Kidney (tissue), 14 donors: ENCODE measurements around the gene PRG2. TPM values are rescaled to one million over a fixed set of nuclear protein-coding genes. Genes with fewer than 3 reads are reported as not detected.
"Not testable (repeated sequence)": the region's sequence is repeated elsewhere in the genome, so short reads cannot be mapped to it uniquely, and the experiment has no call there.

ENCODE experiments used
- DNase-seq, 5 donors: peaks; one replicate each; pipeline ENCODE4 v3.0.0-alpha.2; 2013 to 2020
- FAIRE-seq: peaks from 2 replicates; lab custom pipeline; 2012; peaks lifted over from hg19 to GRCh38; lab: Jason Lieb, UNC
- H3K27ac ChIP-seq, 2 donors: one replicate each; pipeline ENCODE4 v1.7.0; 2013; ENCODE audit warnings: low read depth in 2 of 2, low read length in 2 of 2, inconsistent platforms in 1 of 2
- H3K27me3 ChIP-seq: one replicate; pipeline ENCODE4 v1.7.1; 2013; ENCODE audit warnings: low read length, inconsistent platforms; ENCODE audit not compliant: control insufficient read depth, insufficient read depth
- H3K36me3 ChIP-seq, 3 donors: one replicate each; pipeline versions ENCODE4 v1.7.0 to v1.7.1; 2013; ENCODE audit warnings: low read length in 3 of 3, control low read depth in 1 of 3, inconsistent platforms in 1 of 3; ENCODE audit not compliant: insufficient read depth in 3 of 3, control insufficient read depth in 2 of 3
- H3K4me1 ChIP-seq, 3 donors: one replicate each; pipeline versions ENCODE4 v1.7.0 to v1.7.1; 2013; ENCODE audit warnings: low read length in 3 of 3, inconsistent platforms in 1 of 3, low read depth in 1 of 3; ENCODE audit not compliant: control insufficient read depth in 2 of 3, insufficient read depth in 2 of 3
- H3K4me3 ChIP-seq, 3 donors: one replicate each; pipeline versions ENCODE4 v1.7.0 to v1.8.1; 2013; ENCODE audit warnings: low read length in 3 of 3, control low read depth in 1 of 3, inconsistent platforms in 1 of 3
- H3K9ac ChIP-seq, 3 donors: one replicate each; pipeline versions ENCODE4 v1.7.0 to v1.7.1; 2013; ENCODE audit warnings: low read length in 3 of 3, control low read depth in 1 of 3, inconsistent platforms in 1 of 3
- H3K9me3 ChIP-seq, 3 donors: one replicate each; pipeline versions ENCODE4 v1.7.0 to v1.7.1; 2013; ENCODE audit warnings: low read length in 3 of 3, control low read depth in 1 of 3, inconsistent platforms in 1 of 3; ENCODE audit not compliant: control insufficient read depth in 2 of 3, insufficient read depth in 1 of 3
- intact Hi-C: fragments of 100-400 bp; cut with DNase I; formaldehyde crosslinking; loops from one replicate; pipeline ENCODE4 v1.11.1; 2022
- polyA plus RNA-seq: library from polyadenylated mRNA; stranded (reverse); fragments of 350-450 nt; fragmentation: Illumina TruSeq; extraction: RNeasy Lipid Tissue Mini Kit (QIAGEN cat#74804); gene quantifications from one replicate; pipeline ENCODE4 v1.2.3, GENCODE V29; 2014; ENCODE audit warnings: low read depth, low replicate concordance; ENCODE audit not compliant: insufficient read depth
- total RNA-seq: library from RNA; stranded (reverse); fragmentation: NEBNext Ultra II Directional; extraction: Animal tissue kit (Norgen Biotek cat#: 25700); gene quantifications from one replicate; pipeline ENCODE4 v1.2.1, GENCODE V29; 2021
- TF ChIP-seq, protein P1 (sequence below): IDR thresholded peaks from 3 replicates; pipeline ENCODE4 v1.5.1; 2012; ENCODE audit warnings: mild to moderate bottlenecking, moderate library complexity, borderline replicate concordance; ENCODE audit not compliant: insufficient read depth; ENCODE audit errors: extremely low read depth
- donor health status: control.
- donor health status: control.
- donor health status: control.
- donor health status: control.
- donor health status: control.
- donor health status: DM: yes; HTN: yes; CAD: no.
- donor health status: Normal renal cell carcinoma (clear cell type).

Gene PRG2
- total and polyA plus RNA-seq, 2 donors from 2014 or later = 0.22 TPM; not detected in 1

GRCh38 chr11:57403802-57404147, 13.3 kb upstream of the PRG2 start:
- Histone ChIP-seq H3K27me3 (no peaks in the 10 kb centered on the region), H3K9ac (no peak overlapping the region), H3K4me3 (no peak overlapping the region), H3K27ac (no peak overlapping the region), H3K4me1 (no peaks in the 10 kb centered on the region), H3K36me3 (no peaks in the 10 kb centered on the region), H3K9me3 (no peaks in the 10 kb centered on the region)
- TF ChIP-seq, protein P1, sequence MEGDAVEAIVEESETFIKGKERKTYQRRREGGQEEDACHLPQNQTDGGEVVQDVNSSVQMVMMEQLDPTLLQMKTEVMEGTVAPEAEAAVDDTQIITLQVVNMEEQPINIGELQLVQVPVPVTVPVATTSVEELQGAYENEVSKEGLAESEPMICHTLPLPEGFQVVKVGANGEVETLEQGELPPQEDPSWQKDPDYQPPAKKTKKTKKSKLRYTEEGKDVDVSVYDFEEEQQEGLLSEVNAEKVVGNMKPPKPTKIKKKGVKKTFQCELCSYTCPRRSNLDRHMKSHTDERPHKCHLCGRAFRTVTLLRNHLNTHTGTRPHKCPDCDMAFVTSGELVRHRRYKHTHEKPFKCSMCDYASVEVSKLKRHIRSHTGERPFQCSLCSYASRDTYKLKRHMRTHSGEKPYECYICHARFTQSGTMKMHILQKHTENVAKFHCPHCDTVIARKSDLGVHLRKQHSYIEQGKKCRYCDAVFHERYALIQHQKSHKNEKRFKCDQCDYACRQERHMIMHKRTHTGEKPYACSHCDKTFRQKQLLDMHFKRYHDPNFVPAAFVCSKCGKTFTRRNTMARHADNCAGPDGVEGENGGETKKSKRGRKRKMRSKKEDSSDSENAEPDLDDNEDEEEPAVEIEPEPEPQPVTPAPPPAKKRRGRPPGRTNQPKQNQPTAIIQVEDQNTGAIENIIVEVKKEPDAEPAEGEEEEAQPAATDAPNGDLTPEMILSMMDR = no peak
- no peak for FAIRE-seq
- DNase-seq = no peak
- intact Hi-C loops = no loop called here

DNA sequence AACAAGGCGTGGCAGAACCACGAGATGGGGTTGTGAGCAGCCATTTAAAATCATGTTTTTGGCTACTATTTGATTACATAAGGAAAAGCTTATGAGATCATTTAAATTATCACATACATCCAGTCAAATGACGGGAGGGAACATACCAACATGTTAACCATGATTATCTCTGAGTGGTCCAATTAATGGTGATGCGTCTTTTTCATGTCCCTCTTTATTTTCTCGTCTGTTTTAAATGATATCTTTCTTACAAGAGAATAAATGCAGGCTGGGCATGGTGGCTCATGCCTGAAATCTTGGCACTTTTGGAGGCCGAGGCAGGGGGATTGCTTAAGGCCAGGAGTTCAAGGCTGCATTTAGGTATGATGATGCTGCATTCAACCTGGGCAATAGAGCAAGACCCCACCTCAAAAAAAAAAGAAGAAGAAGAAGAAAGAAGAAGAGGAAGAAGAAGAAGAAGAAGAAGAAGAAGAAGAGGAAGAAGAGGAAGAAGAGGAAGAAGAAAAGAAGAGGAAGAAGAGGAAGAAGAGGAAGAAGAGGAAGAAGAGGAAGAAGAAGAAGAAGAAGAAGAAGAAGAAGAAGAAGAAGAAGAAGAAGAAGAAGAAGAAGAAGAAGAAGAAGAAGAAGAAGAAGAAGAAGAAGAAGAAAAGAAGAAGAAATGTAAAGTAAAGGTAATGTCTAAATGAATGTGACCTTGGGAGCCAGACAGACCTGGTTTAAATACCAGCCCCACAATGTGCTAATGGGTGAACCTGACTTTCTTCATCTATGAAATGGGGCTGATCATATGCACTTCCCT, 12.8 kb upstream of the PRG2 start:
- H3K9ac ChIP-seq, H3K9me3 ChIP-seq, FAIRE-seq, H3K27me3 ChIP-seq, H3K27ac ChIP-seq, H3K36me3 ChIP-seq, intact Hi-C loops, DNase-seq, H3K4me1 ChIP-seq, H3K4me3 ChIP-seq: not testable (repeated sequence)

GRCh38 chr11:57402188-57403002, 11.9 kb upstream of the PRG2 start:
- Histone ChIP-seq H3K9ac (no peak overlapping the region), H3K27ac (no peak overlapping the region), H3K27me3 (no peaks in the 10 kb centered on the region), H3K36me3 (no peaks in the 10 kb centered on the region), H3K4me1 (no peaks in the 10 kb centered on the region), H3K9me3 (no peaks in the 10 kb centered on the region), H3K4me3 (no peak overlapping the region)
- FAIRE-seq = no peak
- intact Hi-C loops = no loop called here
- DNase-seq = no peak
- TF ChIP-seq, protein P1 = no peak

- Histone ChIP-seq H3K9me3 (no peaks in the 10 kb centered on the region), H3K27me3 (no peaks in the 10 kb centered on the region), H3K27ac (no peak overlapping the region), H3K4me3 (no peak overlapping the region), H3K36me3 (no peaks in the 10 kb centered on the region), H3K4me1 (no peaks in the 10 kb centered on the region), H3K9ac (no peak overlapping the region)
- DNase-seq (no peak), FAIRE-seq (no peak)
- intact Hi-C loops = no loop called here
- TF ChIP-seq, protein P1 = no peak
Observed at GRCh38 chr11:57399972-57400578, 9.6 kb upstream of the PRG2 start.
